HG03354 (cell line): ENCODE measurements around the gene NPIPA5.
"Not testable (repeated sequence)": the region's sequence is repeated elsewhere in the genome, so short reads cannot be mapped to it uniquely, and the experiment has no call there.

Experiments used
- ATAC-seq: cut with Tn5 transposase; IDR thresholded peaks from one replicate; pipeline ENCODE4 v1.9.1; 2021; ENCODE audit warnings: mild to moderate bottlenecking; ENCODE audit not compliant: unreplicated experiment, poor library complexity, severe bottlenecking

NPIPA5 gene

DNA sequence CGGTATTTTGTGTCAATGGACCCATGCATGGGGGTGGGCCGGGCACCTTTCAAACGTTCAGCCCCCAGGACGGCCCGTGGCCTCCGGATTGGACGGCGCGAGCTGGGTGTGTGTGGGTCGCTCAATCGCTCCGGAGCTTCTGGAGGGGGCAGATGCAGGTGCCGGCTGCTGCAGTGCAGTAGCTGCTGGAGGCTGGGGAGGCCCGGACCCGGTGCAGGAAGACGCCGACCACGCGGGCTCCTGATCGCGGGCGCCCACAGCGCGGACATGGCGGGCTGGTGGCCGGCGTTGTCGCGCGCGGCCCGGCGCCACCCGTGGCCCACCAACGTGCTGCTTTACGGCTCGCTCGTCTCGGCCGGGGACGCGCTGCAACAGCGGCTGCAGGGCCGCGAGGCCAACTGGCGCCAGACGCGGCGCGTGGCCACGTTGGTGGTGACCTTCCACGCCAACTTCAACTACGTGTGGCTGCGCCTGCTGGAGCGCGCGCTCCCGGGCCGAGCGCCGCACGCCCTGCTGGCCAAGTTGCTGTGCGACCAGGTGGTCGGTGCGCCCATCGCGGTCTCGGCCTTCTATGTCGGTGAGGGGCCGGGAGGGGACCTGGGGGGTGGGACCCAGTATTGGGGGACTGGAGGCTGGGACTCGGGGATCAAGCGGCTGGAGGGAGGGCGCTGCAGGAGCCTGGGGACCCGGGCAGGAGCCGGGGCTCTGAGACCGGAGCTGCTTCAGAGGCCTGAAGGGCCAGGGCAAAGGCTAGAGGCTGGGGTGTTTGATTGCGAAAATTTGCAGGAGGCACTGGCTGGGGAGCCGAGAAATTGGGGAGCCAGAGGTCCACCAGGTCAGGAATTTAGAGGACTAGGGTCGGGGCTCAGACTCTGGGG lies 17.8 kb upstream of the NPIPA5 start, which contains the start of gene MPV17L:
MPV17L (plus strand) TSS at position 124 of the 878 bp plus-strand sequence; CDS start at position 268, 144 bp downstream.
- not testable (repeated sequence) for ATAC-seq

DNA sequence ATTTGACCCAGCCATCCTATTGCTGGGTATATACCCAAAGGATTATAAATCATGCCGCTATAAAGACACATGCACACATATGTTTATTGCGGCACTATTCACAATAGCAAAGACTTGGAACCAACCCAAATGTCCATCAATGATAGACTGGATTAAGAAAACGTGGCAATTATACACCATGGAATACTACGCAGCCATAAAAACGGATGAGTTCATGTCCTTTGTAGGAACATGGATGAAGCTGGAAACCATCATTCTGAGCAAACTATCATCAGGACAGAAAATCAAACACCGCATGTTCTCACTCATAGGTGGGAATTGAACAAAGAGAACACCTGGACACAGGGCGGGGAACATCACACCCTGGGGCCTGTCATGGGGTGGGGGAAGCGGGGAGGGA lies 14.9 kb upstream of the NPIPA5 start:
- not testable (repeated sequence) for ATAC-seq

DNA sequence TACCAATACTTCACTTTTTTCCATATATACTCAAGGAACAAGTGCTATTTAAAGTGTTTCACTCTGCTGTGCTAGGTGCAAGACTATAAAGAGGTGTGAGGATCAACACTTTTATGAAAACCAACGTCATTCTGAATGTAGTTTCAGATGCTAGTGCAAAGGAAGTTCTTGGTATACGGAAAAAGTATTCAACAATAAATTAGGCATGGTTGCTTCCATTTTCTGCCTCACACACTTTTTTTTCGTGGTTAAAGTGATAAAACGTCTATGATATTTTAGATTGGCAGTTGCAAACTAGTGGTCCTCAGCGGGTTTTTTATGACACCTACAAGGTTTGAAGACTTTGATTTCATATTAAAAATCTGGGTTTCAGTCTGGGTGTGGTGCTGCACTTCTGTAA lies 11.8 kb upstream of the NPIPA5 start:
- ATAC-seq, result not testable (repeated sequence)

DNA sequence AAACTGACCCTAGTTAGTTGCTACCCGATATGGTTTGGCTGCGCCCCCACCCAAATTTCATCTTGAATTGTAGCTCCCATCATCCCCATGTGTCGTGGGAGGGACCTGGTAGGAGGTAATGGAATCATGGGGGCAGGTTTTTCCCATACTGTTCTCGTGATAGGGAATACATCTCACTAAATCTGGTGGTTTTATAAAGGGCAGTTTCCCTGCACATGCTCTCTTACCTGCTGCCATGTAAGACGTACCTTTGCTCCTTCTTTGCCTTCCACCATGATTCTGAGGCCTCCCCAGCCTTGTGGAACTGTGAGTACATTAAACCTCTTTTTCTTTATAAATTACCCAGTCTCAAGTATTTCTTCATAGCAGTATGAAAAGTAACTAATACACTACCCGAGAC lies 10.0 kb upstream of the NPIPA5 start:
- not testable (repeated sequence) for ATAC-seq

DNA sequence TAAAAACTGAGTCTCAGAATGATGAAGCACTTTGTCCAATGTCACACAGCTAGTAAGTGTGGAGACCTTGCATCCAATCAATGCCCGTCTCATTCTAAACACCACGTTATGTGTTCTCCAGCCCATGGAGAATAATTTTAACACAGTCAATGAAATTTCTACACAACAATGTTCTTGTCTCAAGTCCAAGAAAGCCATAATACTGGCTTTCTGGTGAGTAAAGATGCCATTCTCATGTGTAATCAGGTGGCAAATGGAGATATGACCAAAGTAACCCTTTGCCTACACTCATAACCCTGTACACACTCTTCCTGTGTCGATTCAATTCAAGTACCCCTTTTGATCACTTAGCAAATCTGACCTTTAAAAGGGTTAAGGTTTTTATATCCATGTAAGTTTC lies 4.7 kb upstream of the NPIPA5 start:
- ATAC-seq, result not testable (repeated sequence)

DNA sequence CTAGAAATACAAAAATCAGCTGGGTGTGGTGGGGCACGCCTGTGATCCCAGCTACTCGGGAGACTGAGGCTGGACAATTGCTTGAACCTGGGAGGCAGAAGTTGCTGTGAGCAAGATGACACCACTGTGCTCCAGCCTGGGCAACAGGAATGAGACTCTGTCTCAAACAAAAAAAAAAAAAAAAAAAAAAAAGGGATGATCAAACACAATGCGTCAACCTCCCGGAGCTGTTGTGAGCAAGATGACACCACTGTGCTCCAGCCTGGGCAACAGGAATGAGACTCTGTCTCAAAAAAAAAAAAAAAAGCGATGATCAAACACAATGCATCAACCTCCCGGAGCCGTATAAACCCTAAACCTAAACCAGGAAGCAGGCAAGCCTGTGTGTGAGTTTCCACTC lies 20.6 kb downstream of the NPIPA5 start:
- ATAC-seq, result not testable (repeated sequence)

DNA sequence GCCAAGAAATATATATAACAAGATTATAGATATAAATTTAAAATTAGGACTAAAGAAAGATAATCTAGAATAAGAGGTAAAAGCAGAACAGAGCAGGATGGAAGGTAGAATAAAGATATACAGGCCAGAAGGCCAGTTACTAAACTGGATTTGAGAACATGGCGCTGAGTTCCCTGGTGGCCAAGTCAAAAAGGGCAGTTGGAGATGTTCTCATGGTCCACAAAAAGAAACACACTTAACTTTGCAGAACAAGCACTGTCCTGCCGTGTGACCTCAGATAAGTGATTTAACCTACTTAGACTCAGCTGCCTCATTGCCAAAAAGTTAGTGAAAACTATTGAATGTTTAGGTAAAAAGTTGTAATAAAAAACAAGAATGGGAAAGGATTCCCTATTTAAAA lies 23.2 kb downstream of the NPIPA5 start:
- ATAC-seq, result not testable (repeated sequence)

DNA sequence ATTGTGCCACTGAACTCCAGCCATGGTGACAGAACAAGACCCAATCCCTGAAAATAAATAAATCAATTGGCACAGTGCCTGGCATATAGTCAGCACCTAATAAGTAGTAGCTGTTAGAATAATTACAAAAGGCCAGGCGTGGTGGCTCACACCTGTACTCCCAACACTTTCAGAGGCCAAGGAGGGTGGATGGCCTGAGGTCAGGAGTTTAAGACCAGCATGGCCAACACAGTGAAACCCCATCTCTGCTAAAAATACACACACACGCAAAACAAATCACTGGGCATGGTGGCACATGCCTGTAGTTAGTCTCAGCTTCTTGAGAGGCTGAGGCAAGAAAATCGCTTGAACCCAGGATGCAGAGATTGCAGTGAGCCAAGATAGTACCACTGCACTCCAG lies 25.2 kb downstream of the NPIPA5 start:
- not testable (repeated sequence) for ATAC-seq

DNA sequence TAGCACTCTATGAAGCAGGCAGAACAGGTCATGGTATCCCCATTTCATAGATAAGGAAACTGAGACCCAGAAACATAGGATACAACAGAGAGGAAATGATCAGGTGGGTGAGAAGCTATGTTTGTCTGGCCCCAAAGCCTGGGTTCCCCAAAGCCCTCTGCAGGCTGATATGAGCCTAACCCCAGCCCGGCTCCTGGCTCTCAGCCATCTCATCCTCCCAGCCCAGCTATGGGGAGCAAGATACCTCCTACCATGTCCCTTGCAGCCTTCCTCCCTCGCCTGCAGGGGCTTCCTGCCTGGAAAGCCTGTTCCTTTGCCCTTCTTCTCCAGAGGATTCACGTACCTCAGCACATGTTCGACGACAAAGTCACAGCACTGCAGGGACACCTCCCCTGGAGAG lies 26.3 kb downstream of the NPIPA5 start:
- ATAC-seq, result not testable (repeated sequence)

DNA sequence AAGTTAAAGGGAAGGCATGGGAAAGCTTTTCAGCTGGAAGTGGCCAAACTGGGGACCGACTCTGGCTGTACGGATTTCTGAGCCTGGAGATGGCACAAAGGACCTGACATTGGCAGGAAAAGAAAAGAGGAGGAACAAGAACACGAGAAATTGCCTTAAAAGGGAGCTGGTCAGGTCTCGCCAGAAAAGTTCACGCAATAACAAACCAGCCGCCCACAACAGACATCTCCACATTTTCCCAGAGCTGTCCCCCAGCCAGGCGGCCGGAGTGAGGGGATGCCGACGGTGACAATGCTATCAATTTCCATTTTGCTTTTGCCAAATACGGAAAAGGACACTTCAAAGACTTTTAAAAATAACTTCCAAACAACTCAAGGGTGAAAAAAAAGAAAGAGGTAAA lies 26.8 kb downstream of the NPIPA5 start:
- not testable (repeated sequence) for ATAC-seq

DNA sequence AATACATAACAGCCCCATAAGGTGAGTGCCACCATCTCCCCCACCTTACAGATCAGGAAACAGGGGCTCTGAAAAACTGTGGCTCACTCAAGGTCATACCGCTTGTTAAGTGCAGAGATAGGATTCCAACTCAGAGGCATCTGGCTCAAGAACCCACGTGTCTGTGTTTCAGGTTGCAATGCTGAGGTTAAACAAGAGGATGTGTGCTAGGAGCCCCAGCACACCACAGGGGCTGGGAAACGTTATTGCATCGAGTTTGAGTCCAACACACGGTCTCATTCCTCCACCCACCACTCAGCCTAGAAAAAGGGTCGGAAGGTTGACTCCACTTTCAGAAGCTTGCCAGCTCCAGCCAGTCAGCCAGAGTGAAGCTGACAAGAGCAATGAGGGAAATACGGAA lies 29.4 kb downstream of the NPIPA5 start:
- ATAC-seq, result not testable (repeated sequence)

DNA sequence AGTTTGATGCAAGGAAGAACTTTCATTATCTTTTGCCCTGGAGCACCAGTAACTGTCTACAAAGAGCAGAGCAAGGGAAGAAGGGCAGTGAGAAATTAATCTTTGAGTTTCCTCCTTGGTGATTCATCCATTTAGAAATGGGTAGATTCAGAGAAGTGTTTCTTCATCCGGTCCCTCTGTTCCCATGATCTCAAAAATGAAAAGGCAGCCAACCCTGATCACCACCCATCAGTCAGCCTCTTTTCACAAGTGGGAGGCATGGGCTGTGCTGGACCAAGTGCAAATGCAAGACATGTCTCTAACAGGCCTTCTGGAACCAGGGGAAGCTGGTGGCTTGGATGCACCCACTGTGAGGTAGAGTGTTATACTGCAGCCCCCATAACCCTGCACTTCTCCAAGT lies 35.8 kb downstream of the NPIPA5 start:
- ATAC-seq, result not testable (repeated sequence)

DNA sequence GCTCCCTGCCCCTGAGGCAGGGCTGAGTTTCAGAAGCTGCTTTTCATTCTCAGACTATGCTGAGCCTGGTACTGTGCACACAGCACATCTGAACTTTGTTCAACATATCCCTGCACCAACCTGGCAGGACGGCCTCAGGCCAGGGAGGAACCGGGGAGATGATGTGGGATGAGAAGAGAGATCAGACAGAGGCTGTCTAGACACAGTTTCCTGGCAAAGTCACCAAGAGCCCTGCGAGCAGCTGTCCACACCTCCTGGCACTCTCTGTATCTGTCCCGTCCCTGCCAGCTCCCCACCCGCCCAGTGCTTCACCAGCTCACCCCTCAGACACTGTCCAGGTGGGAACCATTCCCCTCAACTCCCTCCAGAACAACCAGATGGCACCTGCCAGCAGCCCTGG lies 39.1 kb downstream of the NPIPA5 start:
- not testable (repeated sequence) for ATAC-seq

DNA sequence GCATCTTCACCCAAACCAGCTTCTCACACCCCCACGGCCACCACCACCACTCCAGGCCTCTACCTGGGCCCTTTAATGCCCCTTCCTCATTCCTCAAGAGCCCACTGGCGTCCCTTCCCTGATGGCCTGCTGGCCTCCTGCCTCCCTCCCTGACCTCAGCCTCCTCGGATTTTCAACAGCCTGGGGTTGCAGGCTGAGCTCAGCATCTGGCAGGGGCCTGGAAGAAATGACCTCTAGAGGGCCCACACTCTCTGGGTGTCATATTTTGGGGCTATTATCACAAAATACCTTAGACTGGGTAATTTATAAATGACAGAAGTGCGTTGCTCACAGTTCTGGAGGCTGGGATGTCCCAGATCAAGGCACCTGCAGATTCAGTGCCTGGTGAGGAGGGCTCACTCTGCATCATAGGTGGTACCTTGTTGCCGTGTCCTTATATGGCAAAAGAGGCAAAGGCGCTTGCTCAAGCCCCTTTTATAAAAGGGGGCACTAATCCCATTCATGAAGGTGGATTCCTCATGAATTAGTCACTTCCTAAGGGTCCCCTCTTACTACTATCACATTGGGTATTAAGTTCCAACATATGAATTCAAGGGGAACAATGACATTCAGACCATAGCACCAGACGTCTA lies 40.0 kb downstream of the NPIPA5 start:
- ATAC-seq, result not testable (repeated sequence)

DNA sequence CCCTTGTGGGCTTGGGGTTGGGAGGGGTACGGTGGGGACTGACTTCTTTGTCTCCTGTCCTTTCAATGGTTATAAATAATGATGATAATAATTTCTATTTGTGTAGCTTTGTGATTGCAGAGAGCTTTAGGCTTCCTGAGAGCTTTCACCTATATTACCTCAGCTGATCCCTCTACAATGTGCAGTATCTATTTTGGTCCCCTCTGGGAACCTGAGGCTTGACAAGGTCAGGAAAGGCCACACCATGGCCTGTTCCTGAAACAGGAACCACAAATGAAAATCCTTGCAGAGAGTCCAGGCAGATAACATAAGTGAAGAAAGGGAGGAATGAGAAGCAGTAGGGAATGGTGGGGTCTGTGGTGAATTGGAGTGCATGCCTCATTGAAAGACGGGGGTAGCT lies 42.5 kb downstream of the NPIPA5 start:
- ATAC-seq, result not testable (repeated sequence)

DNA sequence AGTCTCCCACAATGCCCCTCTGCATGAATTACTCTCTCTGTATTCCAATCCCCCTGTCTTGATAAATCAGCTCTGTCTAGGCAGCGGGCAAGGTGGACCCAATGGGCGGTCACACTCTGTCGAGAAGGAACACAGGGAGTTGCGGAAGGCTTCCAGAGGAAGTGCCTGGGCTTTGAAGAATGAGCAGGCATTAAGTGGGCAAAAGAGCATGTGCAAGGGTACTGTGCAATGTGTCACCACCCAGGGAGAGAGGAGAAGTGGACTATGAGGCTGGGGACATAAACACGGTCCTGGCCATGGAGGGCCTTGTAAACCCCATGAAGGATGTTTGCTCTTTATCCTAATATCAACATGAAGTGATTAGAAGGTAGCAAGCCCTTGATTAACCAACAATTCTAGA lies 44.1 kb downstream of the NPIPA5 start:
- ATAC-seq, result not testable (repeated sequence)

DNA sequence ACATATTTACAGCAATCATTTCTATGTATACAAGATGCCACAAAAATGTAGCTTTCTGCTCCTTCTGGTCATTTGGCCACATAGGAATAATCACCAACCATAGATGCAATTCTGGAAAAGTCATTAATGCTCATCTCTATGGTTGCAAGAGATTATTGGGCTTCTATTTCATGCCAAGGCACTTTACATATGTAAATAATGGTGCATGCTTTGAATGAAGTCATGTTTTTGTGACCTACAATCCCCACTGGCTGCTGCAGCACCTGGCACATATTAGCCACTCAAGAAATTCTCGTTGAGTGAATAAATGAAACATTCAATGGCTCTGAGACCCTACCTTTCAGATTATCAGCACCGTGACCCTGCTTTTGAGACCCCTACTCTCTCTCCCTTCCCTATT lies 47.1 kb downstream of the NPIPA5 start:
- ATAC-seq, result not testable (repeated sequence)

DNA sequence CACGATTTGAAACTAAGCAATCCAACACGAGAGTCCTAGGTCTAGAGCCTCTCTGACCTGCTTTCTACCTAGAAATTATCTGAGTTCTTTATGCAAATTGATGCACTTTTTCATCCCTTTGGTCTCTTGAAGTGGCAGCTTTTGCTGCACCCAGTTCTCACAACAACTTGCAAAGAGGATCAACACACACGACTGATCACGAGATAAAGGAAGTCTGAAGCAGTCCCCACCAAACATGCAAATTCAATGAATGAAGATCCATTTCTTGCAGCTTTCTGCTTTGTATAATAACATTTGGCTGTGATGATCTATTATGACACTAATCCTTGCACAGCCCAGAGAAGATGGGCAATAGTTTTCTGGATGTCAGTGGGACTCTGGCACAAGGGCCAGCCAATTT lies 53.1 kb downstream of the NPIPA5 start:
- not testable (repeated sequence) for ATAC-seq

DNA sequence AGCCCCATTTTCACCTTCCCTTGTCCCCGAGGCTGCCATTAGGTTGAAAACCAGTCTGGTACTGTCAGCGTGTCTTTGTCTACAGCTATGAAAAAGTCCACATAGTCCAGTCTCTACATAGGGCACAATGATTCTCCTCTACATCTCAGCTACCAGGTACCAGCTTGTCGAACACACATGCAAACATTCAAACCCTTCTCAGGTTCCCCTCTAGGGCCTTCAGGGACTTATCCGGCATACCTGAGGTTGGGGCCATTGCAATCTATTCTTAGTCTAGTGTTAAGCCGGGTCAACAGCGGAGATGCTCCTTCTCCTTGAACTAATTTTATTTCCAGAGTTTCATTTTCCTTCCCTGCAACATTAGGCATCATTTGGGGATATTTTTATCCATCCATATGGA lies 54.7 kb downstream of the NPIPA5 start:
- not testable (repeated sequence) for ATAC-seq

DNA sequence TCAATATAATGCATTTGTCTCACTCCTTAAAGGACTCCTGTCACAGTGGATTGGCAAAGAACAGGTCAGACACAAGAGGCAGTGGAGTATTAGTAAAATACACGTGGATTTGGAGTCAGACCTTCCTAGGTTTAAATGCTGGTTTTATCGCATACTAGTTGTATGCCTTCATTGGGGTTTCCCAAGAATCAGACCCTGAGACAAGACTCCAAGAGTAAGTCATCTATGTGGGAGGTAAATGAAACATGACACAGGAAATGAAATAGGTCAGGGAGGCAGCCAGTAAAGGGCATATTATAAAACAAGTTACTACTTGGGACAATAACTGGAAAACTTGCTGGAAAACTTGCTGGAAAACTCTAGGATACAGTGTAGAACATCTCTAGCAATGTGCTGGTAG lies 56.9 kb downstream of the NPIPA5 start:
- ATAC-seq, result not testable (repeated sequence)

DNA sequence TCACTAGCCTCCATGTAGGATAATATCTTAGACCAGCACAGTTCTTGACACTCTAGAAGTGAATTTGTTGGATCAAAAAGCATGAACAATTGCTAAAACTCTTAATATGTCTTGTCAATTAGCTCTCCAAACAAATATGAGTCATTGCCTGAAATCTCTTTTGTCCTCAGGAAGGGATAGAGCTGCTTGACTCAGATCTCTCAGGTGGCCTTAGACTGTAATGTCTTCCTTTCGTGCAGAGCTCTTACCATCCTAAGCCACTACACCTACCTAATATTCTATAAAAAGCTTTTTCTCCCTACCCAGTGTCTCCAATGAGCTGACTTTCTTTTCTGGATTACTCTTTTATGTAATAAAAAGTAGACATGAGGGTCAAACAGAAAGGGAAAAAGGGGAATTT lies 63.5 kb downstream of the NPIPA5 start:
- ATAC-seq, result not testable (repeated sequence)
